Epithelial cell of esophagus (primary cell): ENCODE measurements around the gene EPSTI1.
"Not testable (repeated sequence)": the region's sequence is repeated elsewhere in the genome, so short reads cannot be mapped to it uniquely, and the experiment has no call there.

Experiments used
- DNase-seq: peaks from one replicate; pipeline ENCODE4 v3.0.0; 2010; ENCODE audit warnings: low read depth
- H3K4me3 ChIP-seq: 2 replicates; pipeline ENCODE4 v1.5.1; 2011; ENCODE audit warnings: mild to moderate bottlenecking, low read length, control low read depth
- CTCF ChIP-seq: IDR thresholded peaks from 2 replicates; pipeline ENCODE4 v1.5.1; 2011; ENCODE audit warnings: low read depth, mild to moderate bottlenecking, low read length, control low read depth, inconsistent platforms; ENCODE audit not compliant: insufficient read depth; ENCODE audit errors: missing control alignments

EPSTI1 gene

DNA sequence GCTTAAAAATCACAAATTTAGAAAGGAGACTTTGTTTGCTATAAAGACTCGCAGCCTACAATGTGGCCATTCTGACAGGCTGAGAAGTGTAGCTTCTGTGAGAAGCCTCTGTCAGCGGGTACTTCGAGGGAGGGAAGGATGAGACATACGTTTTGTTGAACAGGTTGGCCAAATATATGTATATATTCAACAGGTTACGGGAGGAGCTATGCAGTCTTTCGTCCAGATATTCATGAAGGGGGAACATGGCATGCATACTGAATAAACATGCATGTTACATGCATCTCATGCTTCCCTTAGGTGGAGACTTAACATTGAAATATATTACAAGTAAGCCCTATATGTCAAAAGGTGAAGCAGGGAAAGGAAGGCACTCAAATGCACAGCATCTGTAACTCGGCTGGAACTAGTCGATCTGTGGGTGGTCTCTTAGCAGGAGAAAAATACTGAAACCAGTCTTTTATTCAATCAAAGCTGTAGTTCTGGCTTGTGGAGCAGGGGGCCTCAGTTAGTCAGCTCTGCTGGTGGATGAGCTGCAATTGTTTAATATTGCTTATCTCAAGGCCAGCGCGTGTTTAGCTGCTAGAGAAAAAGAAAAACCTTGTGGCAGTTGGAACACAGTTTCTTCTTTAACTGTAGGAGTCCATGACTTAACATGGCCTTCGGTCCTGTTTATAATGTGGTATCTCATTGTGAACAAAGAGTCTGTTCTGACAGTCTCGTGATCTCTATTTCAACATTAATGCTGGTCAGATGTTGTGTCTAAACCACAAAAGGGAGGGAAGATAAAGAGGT, 116.4 kb downstream of the EPSTI1 start:
- no peak for TF ChIP-seq CTCF
- DNase-seq: no peak
- H3K4me3 ChIP-seq: no peak overlapping the region

DNA sequence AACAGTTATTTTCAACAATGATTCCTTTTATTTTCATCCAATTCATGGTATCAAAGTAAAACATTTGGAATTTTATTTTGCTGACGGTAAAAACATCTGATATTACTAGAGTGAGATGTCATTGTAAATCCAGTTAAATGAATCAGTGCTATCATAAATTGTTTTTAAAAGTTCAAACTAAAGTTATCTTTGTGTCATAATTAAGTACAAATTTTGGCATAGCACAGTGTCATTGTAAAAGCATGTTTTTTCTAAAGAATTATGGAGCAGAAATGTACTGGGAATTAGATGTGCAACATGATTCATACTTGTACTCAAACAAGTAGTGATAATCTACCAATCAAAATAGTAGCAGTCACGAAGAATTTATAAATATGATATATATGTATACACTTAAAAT, 117.8 kb downstream of the EPSTI1 start:
- no peak overlapping the region for H3K4me3 ChIP-seq
- DNase-seq: no peak
- TF ChIP-seq CTCF: no peak

DNA sequence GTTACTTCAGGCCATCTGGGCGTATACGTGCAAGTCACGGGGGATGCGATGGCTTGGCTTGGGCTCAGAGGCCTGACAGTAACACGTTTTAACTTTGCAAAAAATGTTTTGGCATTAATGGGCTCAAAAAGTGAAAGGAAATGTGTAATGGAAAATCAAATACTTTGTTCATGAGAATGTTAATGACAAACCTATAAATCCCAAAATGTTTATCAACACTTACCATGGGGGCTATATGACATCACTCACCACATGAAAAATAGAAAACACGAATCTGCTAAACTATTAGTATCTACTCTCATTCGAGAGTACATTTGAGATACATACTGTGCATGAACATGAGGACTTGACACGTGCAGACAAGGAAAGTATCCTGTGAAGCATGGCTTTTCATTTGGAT, 119.0 kb downstream of the EPSTI1 start:
- no peak overlapping the region for H3K4me3 ChIP-seq
- no peak for DNase-seq
- TF ChIP-seq CTCF: no peak

- no peak overlapping the region for H3K4me3 ChIP-seq
- TF ChIP-seq CTCF: no peak
- no peak for DNase-seq
These were observed 124.8 kb downstream of the EPSTI1 start for GRCh38 chr13:42867232-42867631.

GRCh38 chr13:42865768-42866102, 126.3 kb downstream of the EPSTI1 start:
- no peak for DNase-seq

GRCh38 chr13:42864952-42865767, 126.9 kb downstream of the EPSTI1 start:
- no peak overlapping the region for H3K4me3 ChIP-seq
- DNase-seq: no peak
- TF ChIP-seq CTCF: no peak

More at GRCh38 chr13:42865768-42866102, 126.3 kb downstream of the EPSTI1 start:
- TF ChIP-seq CTCF: no peak
- no peak overlapping the region for H3K4me3 ChIP-seq

- not testable (repeated sequence) for DNase-seq, H3K4me3 ChIP-seq
These were observed 129.7 kb downstream of the EPSTI1 start for GRCh38 chr13:42862370-42862769.
